ENCODE results near the gene KLHL14.

Gene KLHL14

GRCh38 chr18:32770666-32771168 lies 2.1 kb downstream of the KLHL14 start:
- no peak for DNase-seq (ENCODE audit: low read depth in 2 of 2)

- no peak for DNase-seq (ENCODE audit: low read depth in 2 of 2)
These were observed 2.7 kb downstream of the KLHL14 start for GRCh38 chr18:32770054-32770665.

- no peak for DNase-seq (ENCODE audit: low read depth in 2 of 2)
These were observed 3.2 kb downstream of the KLHL14 start for GRCh38 chr18:32769586-32770053.

- no peak for DNase-seq (ENCODE audit: low read depth in 2 of 2)
These were observed 3.7 kb downstream of the KLHL14 start for GRCh38 chr18:32769071-32769585.

- DNase-seq (ENCODE audit: low read depth in 2 of 2), result no peak
These were observed 5.4 kb downstream of the KLHL14 start for GRCh38 chr18:32767400-32767799.

- DNase-seq (ENCODE audit: low read depth in 2 of 2), result no peak
These were observed 8.1 kb downstream of the KLHL14 start for GRCh38 chr18:32764611-32765244.

- no peak for DNase-seq (ENCODE audit: low read depth in 2 of 2)
These were observed 9.5 kb downstream of the KLHL14 start for GRCh38 chr18:32763293-32763692.

- DNase-seq (ENCODE audit: low read depth in 2 of 2), result no peak
These were observed 11.6 kb downstream of the KLHL14 start for GRCh38 chr18:32761231-32761630.

- DNase-seq (ENCODE audit: low read depth in 2 of 2), result no peak
These were observed 12.4 kb downstream of the KLHL14 start for GRCh38 chr18:32760391-32760790.

GRCh38 chr18:32759611-32760167 lies 13.1 kb downstream of the KLHL14 start:
- DNase-seq (ENCODE audit: low read depth in 2 of 2), result no peak

- DNase-seq (ENCODE audit: low read depth in 2 of 2), result no peak
These were observed 18.1 kb downstream of the KLHL14 start for GRCh38 chr18:32754508-32755263.

GRCh38 chr18:32753656-32754260 lies 19.1 kb downstream of the KLHL14 start:
- no peak for DNase-seq (ENCODE audit: low read depth in 2 of 2)

GRCh38 chr18:32750328-32750727 lies 22.5 kb downstream of the KLHL14 start:
- no peak for DNase-seq (ENCODE audit: low read depth in 2 of 2)

GRCh38 chr18:32749809-32750208 lies 23.0 kb downstream of the KLHL14 start:
- DNase-seq (ENCODE audit: low read depth in 2 of 2), result no peak

GRCh38 chr18:32742579-32742978 lies 30.2 kb downstream of the KLHL14 start:
- DNase-seq (ENCODE audit: low read depth in 2 of 2), result no peak

GRCh38 chr18:32735781-32736180 lies 37.0 kb downstream of the KLHL14 start:
- DNase-seq (ENCODE audit: low read depth in 2 of 2), result no peak

- DNase-seq (ENCODE audit: low read depth in 2 of 2), result no peak
These were observed 38.4 kb downstream of the KLHL14 start for GRCh38 chr18:32734442-32734841.

- no peak for DNase-seq (ENCODE audit: low read depth in 2 of 2)
These were observed 40.7 kb downstream of the KLHL14 start for GRCh38 chr18:32732165-32732564.

- no peak for DNase-seq (ENCODE audit: low read depth in 2 of 2)
These were observed 42.2 kb downstream of the KLHL14 start for GRCh38 chr18:32730620-32731091.

- no peak for DNase-seq (ENCODE audit: low read depth in 2 of 2)
These were observed 42.8 kb downstream of the KLHL14 start for GRCh38 chr18:32730068-32730467.

GRCh38 chr18:32724071-32724749 lies 48.6 kb downstream of the KLHL14 start:
- no peak for DNase-seq (ENCODE audit: low read depth in 2 of 2)
